ENCODE results near the gene MUC3A.

MUC3A gene

GRCh38 chr7:100946111-100946510, 3.2 kb upstream of the MUC3A start:
- DNase-seq = no peak

GRCh38 chr7:100946766-100947365, 2.5 kb upstream of the MUC3A start:
- no peak for DNase-seq

GRCh38 chr7:100947792-100948191, 1.5 kb upstream of the MUC3A start:
- DNase-seq = no peak

GRCh38 chr7:100949933-100950443, 654 bp downstream of the MUC3A start:
- DNase-seq = no peak

GRCh38 chr7:100951172-100951571, 1.8 kb downstream of the MUC3A start:
- no peak for DNase-seq

GRCh38 chr7:100951888-100952560, 2.7 kb downstream of the MUC3A start:
- no peak for DNase-seq

GRCh38 chr7:100952641-100953040, 3.3 kb downstream of the MUC3A start:
- DNase-seq = no peak

GRCh38 chr7:100957832-100958421, 8.6 kb downstream of the MUC3A start:
- DNase-seq = no peak

- DNase-seq = no peak
These were observed 10.6 kb downstream of the MUC3A start for GRCh38 chr7:100959894-100960293.

GRCh38 chr7:100962537-100962936, 13.2 kb downstream of the MUC3A start:
- DNase-seq = no peak

- no peak for DNase-seq
These were observed 14.1 kb downstream of the MUC3A start for GRCh38 chr7:100963386-100963785.

GRCh38 chr7:100963874-100964273, 14.5 kb downstream of the MUC3A start:
- no peak for DNase-seq

GRCh38 chr7:100964630-100965029, 15.3 kb downstream of the MUC3A start:
- DNase-seq = no peak

- no peak for DNase-seq
These were observed 15.8 kb downstream of the MUC3A start for GRCh38 chr7:100965045-100965722.

- no peak for DNase-seq
These were observed 16.6 kb downstream of the MUC3A start for GRCh38 chr7:100965723-100966541.

GRCh38 chr7:100966542-100967291, 17.4 kb downstream of the MUC3A start:
- DNase-seq = no peak

- DNase-seq = no peak
These were observed 18.0 kb downstream of the MUC3A start for GRCh38 chr7:100967292-100967863.

GRCh38 chr7:100968031-100968430, 18.7 kb downstream of the MUC3A start:
- DNase-seq = no peak

GRCh38 chr7:100968650-100969049, 19.3 kb downstream of the MUC3A start:
- DNase-seq = no peak

GRCh38 chr7:100969066-100969615, 19.8 kb downstream of the MUC3A start, which contains the start of gene MUC12:
Gene MUC12 (plus strand): TSS chr7:100969565. CDS start chr7:100969623, 58 bp downstream.
- no peak for DNase-seq
